DND-41 (cell line): Measurements from ENCODE around the gene PSD2.

ENCODE experiments used
- EZH2 ChIP-seq: IDR thresholded peaks from 3 replicates; pipeline ENCODE4 v1.6.1; 2012; ENCODE audit warnings: borderline replicate concordance, low read depth, mild to moderate bottlenecking, moderate library complexity, low read length, inconsistent platforms; ENCODE audit not compliant: severe bottlenecking
- TF ChIP-seq, protein P1 (sequence below): IDR thresholded peaks from 2 replicates; pipeline ENCODE4 v1.5.1; 2012; ENCODE audit warnings: borderline replicate concordance, low read length, moderate library complexity, mild to moderate bottlenecking; ENCODE audit not compliant: poor library complexity, severe bottlenecking; ENCODE audit errors: extremely low read depth

DNA sequence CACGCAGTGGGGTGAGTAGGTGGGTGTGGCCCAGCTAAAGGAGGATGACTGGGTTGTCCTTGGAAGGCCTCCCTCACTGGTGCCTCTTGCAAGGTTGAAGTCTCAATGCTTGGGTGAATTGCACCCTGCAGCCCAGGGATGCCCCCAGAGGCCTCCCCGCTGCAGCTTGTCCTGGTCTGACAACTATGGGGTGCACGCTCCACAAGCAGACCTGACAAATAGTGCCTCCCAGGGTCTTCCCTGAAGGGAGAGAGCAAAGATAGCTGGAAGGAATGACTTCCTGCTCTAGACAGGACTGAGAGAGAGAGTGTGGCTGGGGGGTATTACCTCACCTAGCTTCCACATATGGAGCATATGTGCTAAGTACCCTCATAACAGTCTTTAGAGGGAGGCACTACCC lies 1.7 kb downstream of the PSD2 start:
- TF ChIP-seq, protein P1, sequence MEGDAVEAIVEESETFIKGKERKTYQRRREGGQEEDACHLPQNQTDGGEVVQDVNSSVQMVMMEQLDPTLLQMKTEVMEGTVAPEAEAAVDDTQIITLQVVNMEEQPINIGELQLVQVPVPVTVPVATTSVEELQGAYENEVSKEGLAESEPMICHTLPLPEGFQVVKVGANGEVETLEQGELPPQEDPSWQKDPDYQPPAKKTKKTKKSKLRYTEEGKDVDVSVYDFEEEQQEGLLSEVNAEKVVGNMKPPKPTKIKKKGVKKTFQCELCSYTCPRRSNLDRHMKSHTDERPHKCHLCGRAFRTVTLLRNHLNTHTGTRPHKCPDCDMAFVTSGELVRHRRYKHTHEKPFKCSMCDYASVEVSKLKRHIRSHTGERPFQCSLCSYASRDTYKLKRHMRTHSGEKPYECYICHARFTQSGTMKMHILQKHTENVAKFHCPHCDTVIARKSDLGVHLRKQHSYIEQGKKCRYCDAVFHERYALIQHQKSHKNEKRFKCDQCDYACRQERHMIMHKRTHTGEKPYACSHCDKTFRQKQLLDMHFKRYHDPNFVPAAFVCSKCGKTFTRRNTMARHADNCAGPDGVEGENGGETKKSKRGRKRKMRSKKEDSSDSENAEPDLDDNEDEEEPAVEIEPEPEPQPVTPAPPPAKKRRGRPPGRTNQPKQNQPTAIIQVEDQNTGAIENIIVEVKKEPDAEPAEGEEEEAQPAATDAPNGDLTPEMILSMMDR: no peak
- no peak for TF ChIP-seq EZH2
